Activated CD8-positive, alpha-beta memory T cell treated with anti-CD3 and anti-CD28 coated beads, Interleukin-2, amount 50 U/mL, for 1 hour (primary cell): ENCODE results near the gene PORCN.

Experiments used
- DNase-seq: peaks from one replicate; pipeline ENCODE4 v3.0.0-alpha.2; 2020; ENCODE audit errors: extremely low read depth

PORCN gene

DNA sequence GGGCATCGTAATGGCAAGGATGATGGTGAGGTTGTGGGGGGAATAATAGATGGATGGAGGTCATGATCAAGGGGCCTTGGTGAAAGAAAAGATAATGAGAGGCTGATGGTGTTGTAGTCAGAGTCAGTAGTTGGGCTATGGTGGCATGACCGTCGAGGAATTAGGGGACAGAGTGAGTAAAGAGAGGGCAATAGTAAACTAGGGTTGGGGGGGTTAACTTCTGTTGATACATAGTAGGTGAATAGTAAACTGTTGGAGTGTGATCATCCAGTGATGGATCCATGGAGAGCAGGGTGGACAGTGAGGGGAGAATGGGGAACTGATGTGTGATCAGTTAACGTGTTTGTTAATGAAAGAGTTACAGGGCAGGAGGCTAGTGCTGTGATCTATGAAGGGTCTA, 31.9 kb upstream of the PORCN start:
- no peak for DNase-seq

DNA sequence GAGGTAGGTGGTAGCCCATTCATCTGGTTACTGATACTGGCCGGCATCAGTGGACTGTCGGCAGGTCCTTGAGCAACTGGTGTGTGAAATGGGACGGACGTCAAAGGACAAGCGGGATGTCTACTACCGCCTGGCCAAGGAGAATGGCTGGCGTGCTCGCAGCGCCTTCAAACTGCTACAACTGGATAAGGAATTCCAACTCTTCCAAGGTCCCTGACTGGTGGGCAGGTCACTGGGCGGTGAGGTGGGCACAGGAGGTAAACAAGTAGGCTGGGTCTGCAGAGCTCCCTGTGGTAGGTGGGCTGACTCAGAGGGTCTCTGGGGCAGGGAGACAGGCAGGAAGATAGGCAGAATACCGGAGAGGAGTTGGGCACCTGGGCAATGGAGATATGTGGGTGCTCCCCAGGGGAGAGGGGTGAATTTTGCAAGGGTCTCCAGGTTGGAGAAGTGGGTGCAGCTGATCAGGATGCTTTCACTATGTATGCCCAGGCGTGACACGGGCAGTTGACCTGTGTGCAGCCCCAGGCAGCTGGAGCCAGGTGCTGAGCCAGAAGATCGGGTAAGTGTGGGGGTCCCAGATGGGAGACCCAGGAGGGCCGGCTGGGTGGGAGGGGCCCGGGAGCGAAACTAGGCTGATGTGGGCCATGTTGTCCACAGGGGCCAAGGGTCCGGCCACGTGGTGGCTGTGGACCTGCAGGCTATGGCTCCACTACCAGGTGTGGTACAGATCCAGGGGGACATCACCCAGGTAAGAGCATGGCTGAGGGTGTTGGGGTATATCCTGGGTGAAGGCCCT, 30.6 kb upstream of the PORCN start:
- DNase-seq, result no peak

DNA sequence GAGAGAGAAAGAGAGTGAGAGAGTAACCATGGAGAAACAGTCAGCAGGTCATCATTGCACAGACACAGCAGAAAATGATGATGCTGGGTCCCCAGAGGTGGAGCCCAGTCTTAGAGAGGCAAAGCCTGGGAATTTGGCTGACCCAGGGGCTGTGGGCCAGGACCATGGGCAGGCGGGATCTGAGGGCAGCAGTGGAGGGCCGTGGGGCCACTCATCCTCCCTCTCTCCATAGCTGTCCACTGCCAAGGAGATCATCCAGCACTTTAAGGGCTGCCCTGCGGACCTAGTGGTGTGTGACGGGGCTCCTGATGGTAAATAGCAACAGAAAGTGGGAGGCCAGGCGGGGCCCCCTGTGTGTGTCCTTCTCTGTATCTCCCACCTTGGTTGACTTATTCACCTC, 30.0 kb upstream of the PORCN start:
- no peak for DNase-seq

DNA sequence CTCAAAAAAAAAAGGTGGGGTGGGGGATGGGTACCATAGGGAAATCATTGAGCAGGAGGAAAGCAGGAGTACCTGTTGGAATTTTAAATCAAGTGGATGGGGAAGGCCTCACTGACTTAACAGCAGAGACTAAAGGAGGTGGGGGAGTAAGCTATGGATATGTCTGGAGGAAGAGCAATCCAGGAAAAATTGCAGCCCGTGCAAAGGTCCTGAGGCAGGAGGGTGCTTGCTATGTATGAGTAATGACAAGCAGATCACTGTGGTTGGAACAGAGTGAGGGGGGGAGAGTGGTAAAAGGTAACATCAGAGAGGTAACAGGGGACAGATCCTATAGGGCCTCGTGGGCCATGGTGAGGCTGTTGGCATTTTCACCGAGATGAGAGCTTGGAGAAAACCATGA, 28.6 kb upstream of the PORCN start:
- no peak for DNase-seq

DNA sequence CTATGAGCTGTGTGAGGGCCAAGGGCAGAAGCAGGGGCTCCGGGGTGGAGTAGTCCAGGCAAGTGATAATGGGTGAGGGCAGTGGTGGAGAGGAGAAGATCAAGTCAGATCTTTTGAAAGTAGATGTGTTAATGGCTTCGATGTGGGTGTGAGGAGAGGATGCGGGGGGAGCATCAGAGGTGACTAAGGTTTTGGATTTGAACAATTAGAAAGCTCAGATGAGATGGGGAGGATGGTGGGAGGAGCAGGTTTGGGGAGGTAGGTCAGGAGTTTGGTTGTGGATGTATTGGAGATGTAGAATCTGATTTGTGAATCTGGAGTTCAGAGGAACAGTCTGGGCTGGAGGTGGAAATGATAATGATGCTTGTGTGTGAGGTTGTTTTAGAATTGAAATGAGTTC, 28.2 kb upstream of the PORCN start:
- DNase-seq, result no peak

DNA sequence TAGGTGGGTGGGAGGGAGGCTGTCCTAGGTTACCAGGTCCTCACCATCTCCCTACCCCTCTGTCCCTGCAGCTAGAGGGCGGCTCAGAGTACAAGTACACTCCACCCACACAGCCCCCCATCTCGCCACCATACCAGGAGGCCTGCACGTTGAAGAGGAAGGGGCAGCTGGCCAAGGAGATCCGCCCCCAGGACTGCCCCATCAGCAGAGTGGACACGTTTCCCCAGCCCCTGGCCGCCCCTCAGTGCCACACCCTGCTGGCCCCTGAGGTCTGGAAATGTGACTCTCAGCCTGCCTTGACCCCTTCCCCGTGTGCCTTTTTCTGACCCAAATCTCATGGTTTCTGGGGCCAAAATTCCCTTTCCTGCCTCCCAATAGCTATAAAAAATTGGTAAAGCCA, 26.3 kb upstream of the PORCN start:
- DNase-seq, result no peak

DNA sequence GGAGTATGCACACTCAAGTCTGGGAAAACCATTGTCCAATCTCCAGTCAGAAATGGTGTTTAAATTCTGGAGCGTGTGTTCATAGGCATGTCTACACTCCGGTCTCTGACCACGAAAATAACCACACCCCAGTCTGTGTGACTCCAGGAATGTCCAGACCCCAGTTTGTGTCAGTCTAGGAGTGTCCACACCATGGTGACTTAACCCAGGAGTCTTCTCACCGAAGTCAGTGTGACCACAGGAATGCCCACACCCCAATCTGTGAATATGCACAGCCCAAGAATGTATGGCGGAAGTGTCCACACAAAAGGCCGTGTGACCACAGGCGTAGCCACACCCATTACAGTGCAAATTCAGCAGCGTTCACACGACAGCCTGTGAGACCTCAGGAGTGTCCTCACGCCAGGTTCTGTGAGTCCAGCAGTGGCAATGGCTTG, 21.4 kb upstream of the PORCN start:
- no peak for DNase-seq

DNA sequence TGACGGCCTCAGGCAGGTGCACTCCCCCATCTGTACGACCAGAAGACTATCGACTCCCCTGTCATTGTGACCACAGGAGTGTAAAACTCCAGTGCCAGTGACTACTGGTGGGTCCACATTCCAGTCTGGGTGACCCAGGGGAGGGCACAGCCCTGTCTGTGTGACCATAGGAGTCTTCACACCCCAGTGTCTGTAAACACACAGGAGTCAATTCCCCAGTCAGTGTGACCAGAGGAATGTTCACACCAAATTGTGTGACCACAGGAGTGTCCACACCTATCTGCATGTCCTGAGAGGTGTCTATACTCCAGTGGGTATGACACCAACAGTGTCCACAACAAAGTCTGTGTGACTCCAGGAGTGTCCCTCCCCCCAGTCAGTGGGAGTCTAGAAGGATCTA, 20.8 kb upstream of the PORCN start:
- no peak for DNase-seq

DNA sequence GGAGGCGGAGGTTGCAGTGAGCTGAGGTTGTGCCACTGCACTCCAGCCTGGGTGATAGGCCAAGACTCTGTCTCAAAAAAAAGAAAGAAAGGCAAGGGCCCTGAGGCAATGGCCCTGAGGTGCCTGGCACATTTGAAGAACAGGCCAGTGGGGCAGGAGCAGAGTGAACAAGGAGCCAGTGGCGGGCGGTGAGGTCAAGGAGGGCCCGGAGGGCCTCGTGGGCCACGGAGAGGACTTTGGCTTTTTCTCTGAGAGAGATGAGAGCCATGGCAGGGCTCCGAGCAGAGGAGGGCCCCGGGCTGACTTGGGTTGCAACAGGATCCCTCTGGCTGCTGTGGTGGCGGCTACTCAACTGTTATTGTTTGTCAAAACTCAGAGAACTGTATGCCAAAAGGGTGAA, 19.5 kb upstream of the PORCN start:
- no peak for DNase-seq

DNA sequence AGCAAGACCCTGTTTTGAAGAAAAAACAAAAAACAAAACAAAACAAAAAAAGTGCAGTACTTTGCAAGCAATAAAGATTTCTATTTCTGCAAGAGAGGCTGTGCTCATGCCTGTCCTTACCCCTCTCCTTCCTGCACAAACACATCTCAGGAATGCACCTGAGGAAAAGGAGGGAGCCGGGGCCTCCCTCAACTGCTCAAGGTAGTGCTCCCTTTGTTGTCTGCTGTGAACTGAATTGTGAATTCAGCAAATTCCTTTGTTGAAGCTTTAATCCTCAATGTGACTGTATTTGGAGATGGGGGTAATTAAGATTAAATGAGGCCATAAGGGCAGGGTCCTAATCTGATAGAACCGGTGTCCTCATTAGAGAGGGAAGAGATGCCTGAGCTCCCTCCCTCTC, 18.9 kb upstream of the PORCN start:
- DNase-seq, result no peak

DNA sequence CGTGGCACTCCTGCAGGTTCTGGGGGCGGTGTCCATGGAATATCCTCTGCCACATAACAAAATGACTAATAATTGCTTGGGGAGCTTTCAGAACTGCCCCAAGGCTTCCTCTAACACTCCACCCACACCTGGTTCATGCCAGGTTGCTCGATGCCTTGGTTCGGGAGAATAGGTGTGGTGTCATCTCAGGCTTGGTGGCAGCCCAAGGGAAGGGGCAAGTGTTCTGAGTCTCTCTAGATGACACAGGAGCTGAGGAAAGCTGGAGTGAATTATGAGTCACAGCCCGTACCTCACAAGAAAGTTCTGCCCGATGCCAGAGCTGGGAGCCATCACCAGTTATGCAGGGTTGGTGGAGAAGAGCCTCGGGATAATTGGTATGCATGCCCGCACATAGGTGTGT, 18.1 kb upstream of the PORCN start:
- no peak for DNase-seq

DNA sequence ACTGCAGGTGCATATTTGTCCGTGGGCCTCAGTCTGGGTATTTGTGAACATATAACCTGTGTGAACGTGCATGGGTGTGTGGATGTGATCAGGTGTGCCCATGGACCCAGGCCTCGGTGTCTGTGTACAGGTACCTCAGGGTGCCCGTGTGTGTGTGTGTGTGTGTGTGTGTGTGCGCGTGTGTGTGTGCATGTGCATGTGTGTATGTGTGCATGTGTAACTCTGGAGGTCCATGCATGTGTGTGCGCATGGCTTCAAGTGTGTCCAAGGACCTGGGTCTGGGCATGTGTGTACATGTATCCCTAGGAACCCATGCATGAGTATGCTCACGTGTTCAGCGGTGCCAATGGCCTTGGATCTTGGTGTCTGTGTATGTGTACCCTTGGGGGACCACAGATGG, 17.0 kb upstream of the PORCN start:
- no peak for DNase-seq

DNA sequence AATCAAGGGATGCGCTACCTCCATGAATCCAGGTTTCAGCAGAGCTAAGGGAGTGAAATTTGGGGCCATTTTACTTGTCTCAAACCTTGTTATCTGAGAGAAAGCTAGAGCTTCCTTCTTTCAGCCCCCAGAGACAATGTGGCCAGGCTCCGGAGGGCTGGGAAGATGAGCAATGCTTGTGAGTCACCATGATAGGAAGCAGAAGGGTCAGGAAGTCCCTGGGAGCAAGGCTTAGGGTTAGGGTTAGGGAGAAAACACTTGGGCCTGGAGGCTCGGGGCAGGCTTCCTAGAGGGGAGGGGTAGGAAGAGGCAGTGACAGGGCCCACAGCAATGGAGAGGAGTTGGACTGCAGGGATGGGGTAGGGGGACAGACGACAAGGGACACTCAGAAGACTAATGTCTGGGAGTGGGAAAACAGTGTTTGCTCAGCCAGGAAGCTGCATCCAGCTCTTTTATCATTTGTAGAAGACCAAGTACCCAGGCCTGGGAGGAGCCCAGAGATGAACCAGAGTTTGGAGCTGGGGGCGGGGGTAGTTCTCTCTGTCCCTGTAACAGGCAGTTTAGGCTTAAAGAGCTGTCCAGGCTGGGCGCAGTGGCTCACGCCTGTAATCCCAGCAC, 16.4 kb upstream of the PORCN start:
- no peak for DNase-seq

DNA sequence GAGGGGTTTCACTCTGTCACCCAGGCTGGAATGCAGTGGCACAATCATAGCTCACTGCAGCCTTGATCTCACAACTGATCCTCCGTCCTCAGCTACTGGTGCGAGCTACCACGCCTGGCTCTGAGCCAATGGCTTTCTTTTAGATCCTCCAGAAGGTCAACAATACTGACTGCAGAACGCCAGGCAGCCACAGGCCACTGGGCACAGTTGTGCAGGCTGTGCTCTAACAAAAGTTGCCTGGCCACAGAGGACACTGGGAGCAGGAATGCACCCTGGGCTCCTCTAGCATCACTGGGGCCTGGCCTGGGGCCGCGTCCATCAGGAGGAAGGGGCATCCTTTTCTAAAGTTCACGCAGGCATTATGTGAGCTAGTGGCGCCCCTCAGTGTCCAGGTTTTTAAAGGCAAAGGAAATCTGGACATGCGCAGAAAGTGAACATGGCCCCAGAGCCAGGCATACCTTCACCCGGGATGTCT, 14.9 kb upstream of the PORCN start:
- no peak for DNase-seq

DNA sequence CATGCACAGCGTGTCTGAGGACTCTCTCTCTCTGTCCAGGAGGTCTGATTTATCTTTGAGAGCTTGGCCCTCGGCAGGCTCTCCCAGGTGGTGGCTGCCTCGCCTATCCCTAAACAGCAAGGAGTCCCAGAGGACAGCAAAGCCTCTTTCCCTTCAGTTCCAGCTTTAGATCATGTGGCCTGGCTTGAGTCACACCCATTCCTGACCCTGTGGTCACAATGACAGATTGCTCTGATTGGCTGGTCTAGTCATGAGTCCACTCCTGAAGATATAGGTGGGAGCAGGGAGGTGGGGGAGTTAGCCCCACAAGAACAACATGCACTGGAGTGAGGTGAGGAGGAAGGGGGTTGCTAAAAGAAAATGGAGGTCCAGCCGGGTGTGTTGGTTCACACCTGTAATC, 12.1 kb upstream of the PORCN start:
- no peak for DNase-seq

DNA sequence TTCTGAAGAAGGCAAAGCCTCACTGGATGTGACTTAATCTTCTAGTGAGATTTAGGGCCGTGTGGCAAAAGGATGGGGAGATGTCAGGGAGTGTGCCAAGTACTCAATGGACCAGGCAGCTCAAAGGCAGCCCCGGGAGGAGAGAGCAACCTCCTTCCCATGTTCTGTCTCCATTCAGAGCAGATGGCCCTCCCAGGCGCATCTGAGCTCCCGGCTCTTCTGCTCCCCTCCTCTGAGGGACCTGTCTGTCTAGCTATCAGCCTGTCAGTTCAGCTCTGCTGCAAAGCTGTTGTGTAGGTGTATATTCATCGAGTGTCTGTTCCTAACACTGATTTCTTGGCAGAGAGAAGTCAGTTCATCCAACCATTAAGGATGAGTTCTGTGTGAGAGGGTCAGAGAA, 10.9 kb upstream of the PORCN start:
- DNase-seq, result no peak

DNA sequence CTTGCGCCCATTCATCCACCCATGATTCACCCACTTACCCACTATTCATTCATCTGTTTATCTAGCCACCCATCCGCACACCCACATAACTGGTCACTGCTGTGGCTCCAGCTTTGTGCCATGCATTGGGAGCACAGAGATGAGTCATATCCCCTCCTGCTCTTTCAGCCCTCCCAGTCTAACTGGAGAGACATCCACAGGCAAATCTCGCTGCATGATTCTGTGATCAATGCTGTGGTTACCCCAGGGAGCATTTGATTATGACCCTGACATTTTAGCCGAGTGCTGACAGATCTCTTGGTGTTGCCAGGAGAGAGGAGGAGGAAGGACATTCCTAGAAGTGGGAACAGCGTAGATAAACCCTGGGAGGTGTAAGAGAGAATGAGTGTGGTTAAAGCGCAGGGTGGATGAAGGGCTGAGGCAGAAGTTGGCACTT, 10.4 kb upstream of the PORCN start:
- DNase-seq, result no peak

DNA sequence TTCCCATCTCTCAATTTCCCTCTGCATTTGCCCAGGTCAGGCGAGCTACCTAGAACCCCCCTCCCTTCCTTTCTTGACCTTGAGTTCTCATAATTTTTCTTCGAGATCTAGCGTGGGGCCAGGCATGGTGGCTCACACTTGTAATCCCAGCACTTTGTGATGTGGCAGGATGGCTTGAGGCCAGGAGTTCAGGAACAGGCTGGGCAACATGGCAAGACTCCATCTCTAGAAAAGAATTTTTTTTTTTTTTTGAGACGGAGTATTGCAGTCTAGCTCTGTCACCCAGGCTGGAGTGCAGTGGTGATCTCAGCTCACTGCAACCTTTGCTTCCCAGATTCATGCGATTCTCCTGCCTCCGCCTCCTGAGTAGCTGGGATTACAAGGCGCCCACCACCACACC, 4.5 kb upstream of the PORCN start:
- DNase-seq, result no peak

DNA sequence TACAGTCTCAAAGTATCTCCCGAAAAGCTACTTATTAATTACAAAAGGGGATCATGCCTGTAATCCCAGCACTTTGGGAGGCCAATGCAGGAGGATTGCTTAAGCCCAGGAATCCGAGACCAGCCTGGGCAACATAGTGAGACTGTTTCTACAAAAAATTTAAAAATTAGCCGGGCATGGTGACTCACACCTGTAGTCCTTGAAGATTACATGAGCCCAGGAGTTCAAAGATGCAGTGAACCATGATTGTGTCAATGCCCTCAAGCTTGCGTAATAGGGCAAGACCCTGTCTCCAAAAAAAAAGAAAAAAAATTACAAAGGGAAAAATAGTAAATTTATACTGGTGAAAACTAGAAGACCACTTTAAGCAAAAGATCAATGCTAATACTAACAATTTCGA, 3.3 kb upstream of the PORCN start:
- DNase-seq, result no peak

DNA sequence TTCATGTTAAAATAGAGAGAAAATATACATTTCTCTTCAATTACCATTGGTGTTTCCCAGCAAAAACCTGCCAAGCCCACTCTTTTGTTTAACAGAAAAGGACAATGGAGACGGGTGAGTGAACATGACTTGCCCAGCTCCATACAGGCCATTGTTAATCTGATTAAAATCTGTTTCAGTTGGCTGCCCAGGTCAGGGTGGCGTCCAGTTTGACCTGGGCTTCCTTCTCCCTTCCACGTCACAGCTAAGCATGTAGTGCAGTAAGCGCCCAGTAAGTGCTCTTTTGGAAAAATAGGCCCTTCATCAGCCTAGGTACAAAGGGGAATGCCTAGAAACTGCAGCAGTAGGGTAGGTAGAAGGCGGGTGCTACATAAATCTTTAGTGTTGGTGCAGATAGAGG, 1.5 kb upstream of the PORCN start:
- DNase-seq, result no peak

DNA sequence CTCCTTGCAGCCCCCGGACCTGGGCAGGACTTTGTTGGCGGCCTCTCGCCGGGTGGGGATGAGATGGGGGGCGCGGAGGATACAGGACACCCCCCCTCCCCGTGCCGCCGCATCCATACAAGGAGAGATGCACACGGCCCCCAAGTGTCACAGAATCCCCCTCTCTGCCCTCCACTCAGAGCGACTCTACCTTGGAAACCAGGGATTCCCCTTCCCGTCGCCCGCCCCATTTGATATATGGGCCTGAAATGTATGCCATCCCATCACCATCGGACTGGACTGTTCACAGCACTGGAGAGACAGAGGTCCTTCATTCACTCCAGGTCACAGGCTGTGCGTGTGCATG, 426 bp downstream of the PORCN start:
- DNase-seq, result no peak

DNA sequence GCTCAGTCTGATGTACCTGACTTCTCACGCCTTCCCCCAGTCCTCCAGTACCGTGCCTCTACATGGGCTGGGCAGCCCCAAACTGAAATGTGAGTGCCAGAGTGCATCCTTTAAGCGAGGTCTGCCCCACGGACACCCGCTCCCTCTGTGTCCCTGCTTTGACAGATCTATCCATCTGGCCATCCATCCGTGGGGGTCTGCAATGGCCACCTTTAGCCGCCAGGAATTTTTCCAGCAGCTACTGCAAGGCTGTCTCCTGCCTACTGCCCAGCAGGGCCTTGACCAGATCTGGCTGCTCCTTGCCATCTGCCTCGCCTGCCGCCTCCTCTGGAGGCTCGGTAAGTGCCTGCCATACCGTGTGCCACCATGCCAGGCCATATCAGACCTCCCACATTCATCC, 827 bp downstream of the PORCN start:
- DNase-seq, result no peak

DNA sequence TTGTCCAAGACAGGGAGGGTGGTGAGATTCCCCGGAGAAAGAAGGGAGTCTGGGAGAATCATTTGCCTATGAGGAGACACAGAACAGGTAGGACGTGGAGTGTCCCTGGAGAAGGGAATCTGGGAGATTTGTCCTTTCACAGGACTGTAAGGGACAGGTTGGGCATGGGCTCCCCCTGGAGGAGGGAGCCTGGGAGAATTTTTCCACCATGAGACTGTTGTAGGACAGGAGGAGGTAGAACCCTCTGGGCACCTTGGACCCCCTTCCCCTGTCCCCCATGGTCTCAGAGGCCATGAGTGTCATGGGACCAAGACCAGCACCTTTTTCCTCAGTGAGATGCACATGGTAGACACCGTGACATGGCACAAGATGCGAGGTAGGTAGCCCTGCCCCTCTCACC, 2.8 kb downstream of the PORCN start:
- DNase-seq, result no peak
